DOHH2 (cell line): Measurements from ENCODE around the gene RNU5D-1.

Experiments used
- EZH2phosphoT487 ChIP-seq: fragments of 200-600 bp; sonication (generic); IDR thresholded peaks from 2 replicates; pipeline ENCODE4 v1.6.1; 2017; ENCODE audit warnings: borderline replicate concordance, mild to moderate bottlenecking, antibody characterized with exemption, low read length, moderate library complexity, mixed read lengths
- TF ChIP-seq, protein P1 (sequence below): fragments of 200-600 bp; sonication (generic); IDR thresholded peaks from one replicate; pipeline ENCODE4 v1.5.1; 2014; ENCODE audit warnings: antibody characterized with exemption, mild to moderate bottlenecking, low read depth, low read length; ENCODE audit not compliant: poor library complexity, severe bottlenecking

DNA sequence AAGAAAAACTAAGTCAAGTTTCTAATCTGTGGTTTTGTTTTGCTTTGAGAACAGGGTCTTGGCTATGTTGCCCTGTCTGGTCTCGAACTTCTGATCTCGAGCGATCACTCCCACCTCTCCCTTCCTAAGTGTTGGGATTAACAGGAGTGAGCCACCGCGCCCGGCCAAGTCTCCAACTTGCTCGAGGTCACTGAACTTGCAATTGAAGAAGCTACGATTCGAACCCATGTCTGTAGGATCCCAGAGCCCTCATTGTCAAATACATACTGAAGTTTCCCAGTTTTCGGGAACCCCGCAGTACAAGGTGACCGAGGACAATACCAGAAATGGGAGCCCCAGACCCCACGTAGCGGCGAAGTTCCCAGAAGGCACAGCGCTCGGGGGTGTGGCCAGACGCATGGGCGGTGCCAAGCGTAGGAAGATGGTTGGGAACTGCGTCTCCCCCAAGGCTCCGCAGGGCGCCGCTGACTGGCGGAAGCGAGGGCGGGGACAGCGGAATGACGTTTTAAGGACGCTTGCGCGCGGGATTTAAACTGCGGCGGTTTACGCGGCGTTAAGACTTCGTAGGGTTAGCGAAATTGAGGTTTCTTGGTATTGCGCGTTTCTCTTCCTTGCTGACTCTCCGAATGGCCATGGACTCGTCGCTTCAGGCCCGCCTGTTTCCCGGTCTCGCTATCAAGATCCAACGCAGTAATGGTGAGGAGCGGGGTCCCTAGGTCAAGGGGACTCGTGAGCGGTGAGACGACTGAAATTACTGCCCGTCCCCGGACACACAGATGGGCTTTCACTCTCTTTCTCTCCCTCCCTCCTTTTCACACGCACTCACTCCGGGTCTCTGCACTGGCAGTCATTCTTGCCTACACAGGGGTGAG lies 8.6 kb upstream of the RNU5D-1 start, which contains the start of gene KIF2C:
- TF ChIP-seq, protein P1, sequence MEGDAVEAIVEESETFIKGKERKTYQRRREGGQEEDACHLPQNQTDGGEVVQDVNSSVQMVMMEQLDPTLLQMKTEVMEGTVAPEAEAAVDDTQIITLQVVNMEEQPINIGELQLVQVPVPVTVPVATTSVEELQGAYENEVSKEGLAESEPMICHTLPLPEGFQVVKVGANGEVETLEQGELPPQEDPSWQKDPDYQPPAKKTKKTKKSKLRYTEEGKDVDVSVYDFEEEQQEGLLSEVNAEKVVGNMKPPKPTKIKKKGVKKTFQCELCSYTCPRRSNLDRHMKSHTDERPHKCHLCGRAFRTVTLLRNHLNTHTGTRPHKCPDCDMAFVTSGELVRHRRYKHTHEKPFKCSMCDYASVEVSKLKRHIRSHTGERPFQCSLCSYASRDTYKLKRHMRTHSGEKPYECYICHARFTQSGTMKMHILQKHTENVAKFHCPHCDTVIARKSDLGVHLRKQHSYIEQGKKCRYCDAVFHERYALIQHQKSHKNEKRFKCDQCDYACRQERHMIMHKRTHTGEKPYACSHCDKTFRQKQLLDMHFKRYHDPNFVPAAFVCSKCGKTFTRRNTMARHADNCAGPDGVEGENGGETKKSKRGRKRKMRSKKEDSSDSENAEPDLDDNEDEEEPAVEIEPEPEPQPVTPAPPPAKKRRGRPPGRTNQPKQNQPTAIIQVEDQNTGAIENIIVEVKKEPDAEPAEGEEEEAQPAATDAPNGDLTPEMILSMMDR, result no peak
- no peak for TF ChIP-seq EZH2phosphoT487
